Measurements from ENCODE around the gene NTNG1.

NTNG1 gene

DNA sequence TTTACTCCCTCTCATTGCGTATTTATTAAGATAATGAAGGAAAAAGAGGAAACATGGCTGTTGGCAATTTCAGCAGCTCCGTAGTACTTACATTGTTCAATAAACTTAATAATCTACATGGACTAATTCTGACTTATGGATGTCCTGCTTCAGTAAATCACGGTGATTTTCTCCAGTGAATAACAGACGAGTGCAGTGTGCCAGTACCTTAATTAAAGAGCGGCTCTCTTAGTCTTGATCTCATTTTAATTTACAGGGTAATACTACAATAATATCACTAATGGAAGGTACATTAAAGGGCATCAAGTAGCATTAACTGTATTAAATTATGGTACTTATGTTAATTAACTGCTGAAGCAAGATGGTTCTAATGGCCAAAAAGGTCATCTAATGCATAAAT lies 187.2 kb downstream of the NTNG1 start:
- DNase-seq (ENCODE audit: low read depth): no peak

DNA sequence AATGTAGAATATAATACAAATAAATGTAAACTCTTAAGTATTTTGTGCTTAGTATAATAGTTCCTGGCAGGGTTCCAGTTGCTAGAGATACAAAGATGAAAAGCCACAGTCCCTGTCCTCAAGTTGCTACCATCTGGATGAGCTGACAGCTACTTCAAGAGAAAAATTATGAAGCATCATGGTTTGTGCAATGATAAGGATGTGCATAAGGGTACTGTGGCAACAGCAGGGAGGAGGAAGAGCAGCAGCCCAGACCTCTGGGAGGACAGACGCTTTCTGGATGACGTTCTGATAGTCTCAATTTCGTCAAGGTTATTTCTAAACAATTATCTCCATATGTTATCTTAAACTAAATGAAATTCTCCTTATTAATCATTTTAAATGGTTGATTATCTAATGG lies 198.9 kb downstream of the NTNG1 start:
- no peak for DNase-seq (ENCODE audit: low read depth)

DNA sequence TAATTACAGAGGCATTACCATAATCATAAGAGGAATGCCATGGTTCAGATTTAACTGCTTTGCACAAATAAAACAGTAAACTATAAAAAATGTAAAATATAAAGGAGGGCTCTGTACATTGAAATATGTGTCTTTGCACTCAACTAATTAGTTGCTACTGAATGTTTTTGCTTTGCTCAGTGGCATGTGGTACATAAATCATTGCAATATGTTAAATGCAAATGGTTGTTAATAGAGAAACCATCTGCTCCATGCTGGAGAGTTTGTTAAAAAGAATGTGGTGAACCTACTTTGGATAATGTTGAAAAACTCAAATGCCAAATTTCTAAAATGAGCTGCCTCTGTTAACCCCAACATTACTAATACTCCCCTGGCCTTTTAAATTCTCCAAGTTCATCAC lies 201.5 kb downstream of the NTNG1 start:
- DNase-seq (ENCODE audit: low read depth): no peak

DNA sequence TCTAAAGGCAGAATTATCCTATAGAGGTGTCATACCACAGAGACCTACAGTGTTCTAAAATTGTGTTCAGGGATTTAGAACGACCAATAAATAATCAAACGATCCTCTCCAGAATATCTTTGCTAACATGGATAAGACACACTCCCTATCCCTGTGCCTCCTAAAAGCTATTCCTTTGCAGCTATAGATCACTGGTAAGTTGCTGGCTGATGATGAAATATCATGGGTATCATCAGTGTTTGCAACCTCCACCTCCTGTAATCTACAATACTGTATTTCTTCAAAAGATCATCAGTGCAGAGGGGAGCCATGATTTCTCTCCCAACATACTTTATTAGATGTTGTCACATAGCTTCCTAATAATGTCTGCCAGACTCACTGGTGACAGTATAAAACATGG lies 201.9 kb downstream of the NTNG1 start:
- no peak for DNase-seq (ENCODE audit: low read depth)

DNA sequence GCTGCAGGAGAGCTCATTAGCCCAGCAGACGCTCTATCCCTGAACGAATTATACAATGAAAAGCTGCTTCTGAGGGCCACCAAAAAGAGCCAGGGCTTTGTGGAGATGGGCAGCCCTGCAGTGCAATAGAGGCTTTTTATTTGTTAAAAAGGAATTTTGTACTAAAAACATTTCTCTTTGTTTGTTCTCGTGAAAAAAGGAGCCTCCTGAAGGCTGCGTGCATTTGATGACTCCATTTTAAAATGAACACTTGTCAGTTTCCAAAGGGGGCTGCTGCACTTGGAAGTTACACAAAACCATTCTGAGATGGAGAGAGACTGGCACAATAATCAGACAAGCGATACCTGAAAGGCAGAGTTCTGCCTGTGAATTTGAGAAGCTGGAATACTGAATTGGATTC lies 202.8 kb downstream of the NTNG1 start:
- DNase-seq (ENCODE audit: low read depth): no peak

DNA sequence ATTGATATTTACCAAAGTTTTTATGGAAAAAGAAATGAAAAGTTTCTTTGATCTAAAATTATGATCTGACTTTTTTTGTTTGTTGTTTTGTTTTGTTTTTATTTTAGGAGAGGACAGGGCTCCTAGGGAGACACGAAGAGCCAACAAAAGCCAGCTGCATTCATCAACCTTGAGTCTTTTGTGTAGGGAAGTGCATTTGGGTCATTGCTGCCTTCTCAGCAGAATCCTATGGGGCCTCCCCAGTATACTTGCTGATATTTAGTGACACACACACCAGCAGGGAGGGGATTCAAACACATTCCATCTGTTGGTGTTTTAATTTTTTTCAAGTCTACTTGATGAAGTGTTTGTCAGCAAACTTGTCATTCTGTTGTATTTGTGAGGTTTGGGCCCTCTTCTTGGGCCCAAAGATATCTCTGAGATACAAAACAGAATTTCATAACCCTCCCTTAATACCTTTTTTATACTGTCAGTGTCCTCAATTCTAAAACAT lies 203.5 kb downstream of the NTNG1 start:
- DNase-seq (ENCODE audit: low read depth): no peak

DNA sequence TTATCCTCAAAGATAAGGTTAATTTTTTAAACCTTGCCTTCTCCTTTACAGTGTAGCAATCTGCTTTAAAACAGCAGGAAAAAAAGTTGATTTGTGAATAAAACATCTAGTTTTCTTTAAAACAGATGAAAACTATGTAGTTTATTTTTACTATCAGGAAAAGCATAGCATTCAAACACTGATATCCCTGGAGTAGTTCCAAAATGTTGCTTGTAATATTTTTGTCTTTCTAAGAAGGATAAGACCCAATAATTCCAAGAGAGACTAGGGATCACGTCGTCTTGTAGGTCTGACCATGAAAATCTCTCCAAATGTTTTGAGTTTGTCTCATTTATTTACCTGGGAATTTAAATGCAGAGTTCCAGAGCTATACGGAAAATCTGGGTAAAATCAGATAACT lies 204.0 kb downstream of the NTNG1 start:
- DNase-seq (ENCODE audit: low read depth): no peak

DNA sequence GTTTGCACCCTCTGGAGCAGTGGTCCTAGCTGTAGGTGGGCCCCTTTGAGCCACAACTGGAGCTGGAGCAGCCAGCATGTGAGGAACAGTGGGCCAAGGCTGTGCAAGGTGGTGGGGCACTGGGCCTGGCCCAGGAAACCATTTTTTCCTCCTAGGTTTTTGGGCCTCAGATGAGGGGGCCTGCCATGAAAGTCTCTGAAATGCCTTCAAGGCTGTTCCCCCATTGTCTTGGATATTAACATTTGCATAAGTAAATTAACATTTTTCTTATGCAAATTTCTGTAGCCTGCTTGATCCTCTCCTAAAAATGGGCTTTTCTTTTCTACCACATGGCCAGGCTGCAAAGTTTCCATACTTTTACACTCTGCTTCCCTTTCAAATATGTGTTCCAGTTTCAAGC lies 212.0 kb downstream of the NTNG1 start:
- no peak for DNase-seq (ENCODE audit: low read depth)

DNA sequence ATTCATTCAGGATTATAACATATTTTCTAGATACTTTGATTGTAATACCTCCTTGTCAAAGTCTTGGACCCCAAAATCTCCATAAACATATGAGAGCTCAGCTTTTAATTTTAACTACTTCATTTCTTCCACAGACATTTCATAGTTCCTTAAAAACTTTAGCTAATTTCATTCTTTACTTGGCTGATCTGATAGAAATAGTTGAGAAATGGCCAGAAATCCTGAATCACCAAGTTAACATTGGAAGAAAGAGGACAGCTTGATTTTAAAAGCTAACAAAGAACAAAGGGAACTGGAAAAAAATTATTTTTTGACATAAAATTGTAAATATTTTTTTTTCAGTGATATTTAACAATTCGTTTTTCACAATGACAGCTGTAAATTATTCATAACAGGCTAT lies 216.5 kb downstream of the NTNG1 start:
- no peak for DNase-seq (ENCODE audit: low read depth)

DNA sequence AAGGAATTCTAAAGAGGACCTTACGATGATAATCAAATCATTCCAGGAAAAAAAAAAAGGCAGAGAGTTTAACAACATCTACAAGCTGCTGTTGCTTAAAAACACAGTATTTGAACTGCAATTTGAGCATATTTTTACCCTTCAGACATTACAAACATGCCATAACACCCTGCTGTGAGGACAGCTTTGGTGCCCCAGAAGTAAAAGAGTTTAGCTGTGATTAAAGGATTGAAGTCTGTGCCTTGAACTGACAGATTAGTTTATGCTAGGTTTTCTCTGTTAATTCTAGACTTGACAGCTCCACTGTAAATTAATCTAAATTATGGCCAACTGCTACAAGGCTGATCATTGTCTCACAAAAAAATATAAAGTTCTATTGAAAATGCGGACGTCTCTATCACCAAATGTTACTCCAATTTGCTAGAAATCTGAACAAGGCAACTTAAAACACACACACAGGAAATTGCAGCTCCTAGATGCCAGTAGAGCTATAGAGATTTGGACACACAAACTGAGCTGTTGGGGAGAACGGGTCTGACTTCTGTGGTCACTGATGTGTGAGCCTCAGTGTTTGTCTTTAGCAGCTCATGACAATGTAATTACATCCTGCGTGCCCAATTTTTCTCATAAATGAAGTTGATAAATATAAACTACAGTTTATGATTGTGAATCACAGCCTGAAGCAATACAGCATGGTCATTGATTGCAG lies 217.9 kb downstream of the NTNG1 start:
- DNase-seq (ENCODE audit: low read depth): no peak

DNA sequence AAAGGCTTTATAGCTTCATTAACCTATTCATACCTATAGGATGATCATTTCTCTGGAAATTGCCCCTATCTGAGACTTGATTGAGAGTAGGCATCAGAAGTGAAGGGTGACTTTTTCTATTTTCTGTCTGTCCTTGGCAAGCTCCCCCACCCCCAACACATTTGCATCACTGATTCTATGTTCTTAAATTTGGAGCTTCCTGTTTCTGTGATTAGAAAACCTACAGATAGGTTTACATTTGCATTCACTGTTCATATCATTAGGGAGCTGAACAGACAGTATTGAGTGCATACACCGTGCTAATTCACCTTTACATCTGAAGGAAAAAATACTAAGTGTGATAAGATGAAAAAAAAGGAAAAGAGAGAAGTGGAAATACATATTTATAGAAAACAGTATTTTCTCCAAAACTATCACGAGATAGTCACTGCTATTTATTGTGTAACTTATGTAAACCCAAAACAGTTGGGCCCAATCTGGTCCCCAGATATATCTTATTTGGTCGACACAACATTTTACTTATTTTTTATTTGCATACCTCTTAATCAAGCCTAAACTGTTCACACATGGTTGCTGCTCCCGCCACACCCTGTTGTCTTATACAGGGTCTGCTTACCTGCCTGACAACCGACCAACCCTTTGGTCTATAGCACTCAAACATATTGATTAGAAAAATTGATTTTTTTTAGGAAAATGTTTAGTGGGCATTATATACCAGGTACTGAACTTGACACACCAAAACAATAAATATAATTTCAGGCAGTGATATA lies 218.8 kb downstream of the NTNG1 start:
- no peak for DNase-seq (ENCODE audit: low read depth)

DNA sequence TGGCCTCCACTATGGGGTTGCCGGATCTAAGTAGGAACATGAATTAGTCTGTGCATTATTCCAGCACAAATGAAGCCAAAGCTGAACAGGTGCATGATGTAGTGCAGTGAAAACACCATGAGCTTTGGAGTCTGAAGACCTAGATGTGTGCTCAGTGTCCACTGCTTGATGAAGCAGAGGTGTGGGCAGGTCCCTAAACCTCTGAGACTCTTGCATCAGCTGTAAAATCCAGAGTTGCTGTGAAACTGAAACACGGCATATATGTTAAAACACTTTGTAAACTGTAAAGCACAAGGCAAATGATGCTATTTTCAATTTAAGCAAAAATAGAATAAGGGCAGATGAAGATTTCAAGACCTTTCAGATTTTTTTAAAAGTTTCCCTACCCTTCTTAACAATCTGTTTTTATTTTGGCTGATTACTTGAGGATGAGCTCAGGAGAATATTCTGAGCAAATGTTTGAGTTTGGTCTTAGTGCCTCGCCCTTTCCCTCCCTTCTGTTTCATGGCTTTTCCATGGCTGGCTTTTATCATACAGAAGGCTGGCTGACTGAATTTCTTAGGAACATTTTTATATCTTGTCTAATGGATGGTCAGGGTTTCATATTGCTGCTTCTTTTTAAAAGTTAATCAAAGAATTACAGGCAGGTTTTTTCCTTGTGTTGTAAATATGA lies 221.8 kb downstream of the NTNG1 start:
- DNase-seq (ENCODE audit: low read depth): no peak

DNA sequence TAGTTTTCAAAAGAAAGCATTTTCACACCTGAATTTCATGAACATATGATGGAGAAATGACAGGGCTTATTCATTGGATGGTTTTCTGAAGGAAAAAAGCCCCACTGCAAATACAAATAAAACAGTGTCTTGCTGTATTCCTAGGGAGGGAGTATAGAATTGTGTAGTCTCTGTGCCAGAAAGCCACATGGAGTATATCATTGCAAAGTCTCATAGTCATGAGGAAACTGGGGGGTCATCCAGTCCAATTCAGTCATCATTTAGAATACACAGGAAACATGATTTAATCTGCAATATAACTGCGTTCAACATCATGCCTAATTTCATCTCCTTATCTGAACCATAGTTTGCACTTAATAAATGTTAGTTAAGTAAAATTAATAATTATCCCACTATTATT lies 222.3 kb downstream of the NTNG1 start:
- no peak for DNase-seq (ENCODE audit: low read depth)

DNA sequence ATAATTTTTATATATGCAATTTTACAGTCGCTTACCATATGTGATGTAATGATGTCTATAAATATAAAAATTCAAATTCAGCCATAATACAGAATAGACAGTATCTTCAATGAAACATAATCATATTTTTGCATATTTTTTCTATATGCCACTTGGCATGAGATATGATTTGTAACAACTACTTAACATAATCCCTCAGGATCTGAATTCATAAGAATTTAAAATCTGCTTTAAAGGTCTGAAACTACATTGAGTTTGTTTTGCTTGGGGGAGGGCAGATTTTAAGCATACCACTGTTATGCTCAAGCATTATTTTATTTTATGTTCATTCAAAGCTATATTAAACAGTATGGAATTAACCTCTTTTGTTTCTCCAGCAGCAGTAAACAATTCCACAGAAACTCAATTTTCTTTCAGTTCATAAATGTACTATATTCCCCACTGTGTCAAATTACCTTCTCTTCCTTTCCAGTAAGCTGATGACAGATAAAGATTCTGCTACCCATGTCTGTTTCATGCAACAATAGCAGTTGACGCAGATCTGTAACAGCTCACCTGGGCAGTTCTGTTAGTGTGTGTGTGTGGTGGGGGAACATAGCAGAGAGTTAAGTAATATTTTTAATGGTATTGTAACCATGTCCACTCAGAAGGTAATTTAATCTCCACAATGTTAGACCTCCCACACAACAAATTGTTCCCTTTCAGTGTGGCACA lies 224.8 kb downstream of the NTNG1 start:
- DNase-seq (ENCODE audit: low read depth): no peak

DNA sequence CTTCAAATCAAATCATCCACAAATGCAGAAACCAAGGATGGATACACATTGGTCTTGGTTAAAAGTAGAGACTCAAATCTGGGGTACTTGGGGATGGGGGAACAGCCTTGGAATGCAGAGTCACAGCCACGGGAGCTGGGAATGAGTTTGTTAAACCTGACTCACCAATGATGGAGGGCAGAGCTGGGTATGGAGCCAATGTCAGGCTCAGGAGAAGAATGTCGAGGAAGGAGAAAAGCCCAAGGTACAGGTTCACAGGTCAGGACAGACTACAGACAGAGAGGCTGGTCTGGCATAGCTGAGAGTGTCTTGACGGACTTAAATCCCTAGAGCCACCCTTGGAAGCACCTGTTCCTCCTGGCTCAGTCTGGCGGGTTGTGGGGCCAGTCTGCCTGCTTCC lies 237.6 kb downstream of the NTNG1 start:
- no peak for DNase-seq (ENCODE audit: low read depth)

DNA sequence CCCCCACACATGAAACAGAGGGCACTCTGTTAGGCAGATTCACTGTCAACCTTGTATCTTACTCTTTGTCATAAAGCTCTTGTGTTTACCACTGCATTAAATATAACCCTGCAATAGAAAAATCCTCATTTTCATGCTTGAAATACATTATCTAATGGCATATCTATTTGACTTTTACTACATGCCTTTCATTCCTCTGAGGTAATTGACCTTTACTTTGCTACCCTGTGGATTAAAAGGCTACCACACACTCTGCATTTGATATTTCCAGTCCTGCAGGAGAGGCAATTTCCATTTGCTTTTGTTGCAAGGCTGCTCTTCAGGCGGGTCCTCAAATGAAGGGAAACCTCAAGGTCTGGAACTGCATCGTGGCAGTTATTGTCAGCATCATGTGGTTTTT lies 238.0 kb downstream of the NTNG1 start:
- no peak for DNase-seq (ENCODE audit: low read depth)

DNA sequence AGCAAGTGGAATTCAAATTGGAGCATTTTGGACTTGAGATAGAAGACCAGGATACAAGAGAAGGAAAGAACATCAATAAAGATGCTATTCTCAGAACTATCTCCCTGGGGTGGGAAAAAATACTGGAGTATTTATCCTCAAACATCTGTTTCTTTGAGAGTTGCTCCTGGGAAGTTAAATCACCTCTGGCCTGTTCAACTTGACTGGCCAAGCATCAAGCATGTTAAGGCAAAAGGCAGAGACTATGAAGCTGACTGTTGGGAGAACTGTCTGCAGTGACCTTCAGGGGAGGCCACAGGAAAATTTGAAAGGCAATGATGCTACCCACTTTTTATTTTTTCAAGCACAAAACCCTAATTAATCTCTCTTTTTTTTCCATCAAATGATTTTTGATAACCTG lies 239.0 kb downstream of the NTNG1 start:
- no peak for DNase-seq (ENCODE audit: low read depth)

DNA sequence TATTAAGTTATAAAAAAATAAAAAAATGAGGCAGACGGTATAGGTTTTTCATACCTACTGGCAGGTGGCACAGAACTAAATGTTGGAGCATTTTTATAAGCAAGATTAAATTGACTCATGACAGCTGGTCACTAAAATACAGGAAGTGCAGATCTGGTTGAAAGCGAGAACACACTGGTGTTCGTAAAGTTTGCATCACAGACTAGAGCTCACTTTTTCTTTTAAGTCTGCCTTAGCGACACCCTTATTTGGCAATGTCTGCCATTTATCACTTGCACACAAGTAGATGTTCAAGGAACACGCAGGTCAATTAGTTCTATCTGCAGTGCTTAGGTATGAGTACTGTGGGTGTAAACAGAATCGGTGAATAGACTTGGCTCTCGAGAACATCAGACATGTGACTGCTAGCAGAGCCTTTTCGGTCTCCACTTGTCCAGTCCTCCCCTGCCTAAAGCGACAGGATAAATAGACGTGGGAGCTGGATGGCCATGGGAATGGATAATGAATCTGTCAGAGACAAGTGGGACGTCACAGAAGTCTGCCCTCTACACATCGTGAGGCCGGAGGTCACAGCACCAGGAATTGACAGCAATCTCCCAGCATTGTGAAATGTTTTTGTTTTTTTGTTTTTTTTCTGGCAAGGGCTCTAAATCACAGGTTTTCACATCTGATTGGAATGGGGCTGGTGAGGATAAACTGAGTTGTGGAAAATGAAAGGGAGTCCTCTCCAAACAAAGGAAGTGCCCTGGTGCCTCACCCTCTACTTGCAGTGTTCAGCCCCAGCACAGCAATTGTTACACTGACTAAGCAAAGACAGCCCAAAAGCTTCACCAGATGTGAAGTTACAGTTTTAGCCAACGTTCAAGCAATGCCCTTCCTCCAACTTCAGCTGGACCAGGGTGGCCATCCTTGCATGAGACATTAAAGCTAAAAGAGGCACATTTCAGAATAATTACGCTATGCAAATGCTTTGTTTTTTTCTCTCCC lies 248.9 kb downstream of the NTNG1 start:
- no peak for DNase-seq (ENCODE audit: low read depth)

DNA sequence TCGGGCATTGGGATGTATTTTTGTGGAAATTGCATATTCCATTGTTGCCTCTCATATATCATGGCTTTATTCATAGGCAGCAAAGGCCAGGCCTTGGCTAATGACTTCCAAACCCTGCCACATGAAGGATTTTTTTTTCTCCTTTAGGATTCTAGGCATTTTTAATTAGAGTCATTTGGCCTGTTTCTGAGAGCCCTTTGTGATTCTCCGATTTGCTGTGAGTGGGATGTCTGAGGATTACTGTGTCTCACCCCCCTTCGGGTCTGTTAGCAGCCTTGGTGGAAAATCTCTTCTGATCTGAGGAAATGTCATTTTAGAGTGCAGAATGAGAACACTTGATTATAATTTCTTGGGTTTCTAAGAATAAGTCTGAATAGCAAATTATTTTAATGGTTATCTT lies 253.5 kb downstream of the NTNG1 start:
- no peak for DNase-seq (ENCODE audit: low read depth)

DNA sequence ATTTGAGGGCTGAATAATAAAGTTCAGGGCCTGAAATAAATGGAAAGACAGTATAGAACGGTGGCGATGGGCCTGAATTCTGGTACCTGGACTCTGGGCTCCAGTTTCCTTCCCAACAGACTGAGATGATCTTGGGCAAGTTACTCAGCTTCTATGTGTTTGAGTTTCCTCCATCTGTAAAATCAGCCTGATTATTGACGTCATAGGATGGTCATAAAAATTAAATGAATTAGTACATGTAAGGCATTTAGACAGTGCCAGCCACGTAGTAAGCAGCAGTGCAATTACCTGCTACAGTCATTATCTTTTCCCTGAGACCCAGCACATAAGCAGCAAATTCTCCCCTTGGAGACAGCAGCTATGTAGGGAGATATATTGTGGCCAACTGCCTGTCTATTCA lies 260.9 kb downstream of the NTNG1 start:
- DNase-seq (ENCODE audit: low read depth): no peak

DNA sequence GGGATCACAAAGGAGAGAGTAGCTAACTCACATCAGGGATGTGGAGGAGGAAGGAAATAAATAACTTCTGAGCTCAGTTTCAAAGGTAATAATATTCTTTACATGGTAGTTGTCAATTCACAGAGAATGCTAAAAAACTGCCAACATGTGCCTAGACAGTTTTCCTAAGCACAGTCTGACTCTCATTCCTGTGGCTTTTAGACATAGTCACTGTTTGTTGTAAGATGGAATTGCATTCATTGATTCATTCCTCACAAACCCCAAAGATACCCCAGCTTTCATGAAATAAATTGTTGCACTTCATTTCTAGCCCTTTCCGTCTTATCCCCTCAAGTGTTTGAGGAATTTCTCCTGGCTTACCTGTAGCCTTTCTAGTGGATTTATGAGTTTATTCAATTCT lies 263.9 kb downstream of the NTNG1 start:
- no peak for DNase-seq (ENCODE audit: low read depth)
